Sigmoid colon (tissue), 4 donors: Measurements from ENCODE around the gene BICC1.

Source experiments
- CTCF ChIP-seq, 4 experiments: fragments of 450-650 bp in 3 of 4; fragments of 200-600 bp in 1 of 4; IDR thresholded peaks; one replicate each; pipeline ENCODE4 v1.5.1; 2016 to 2019; ENCODE audit warnings: antibody characterized with exemption in 4 of 4, mild to moderate bottlenecking in 3 of 4, moderate library complexity in 2 of 4
- POLR2A ChIP-seq, 2 donors: fragments of 450-650 bp; IDR thresholded peaks; one replicate each; pipeline ENCODE4 v1.6.1; 2016; ENCODE audit warnings: antibody characterized with exemption in 2 of 2, mild to moderate bottlenecking in 2 of 2, moderate library complexity in 2 of 2
- POLR2AphosphoS5 ChIP-seq, 4 donors: sonication (generic); formaldehyde crosslinking; IDR thresholded peaks; one replicate each; pipeline ENCODE4 v1.6.1; 2017; ENCODE audit warnings: antibody characterized with exemption in 4 of 4

GRCh38 chr10:58782876-58783851 is 270.5 kb downstream of the BICC1 start:
- TF ChIP-seq CTCF (IDR thresholded peaks at IDR 0.05) = no peak
- no peak for TF ChIP-seq POLR2A (IDR thresholded peaks at IDR 0.05)
- TF ChIP-seq POLR2AphosphoS5 (IDR thresholded peaks at IDR 0.05) = peak in 2 of 4 donors; percentile 27 to 35
